Cardiac muscle cell (in vitro differentiated cells and primary cell): ENCODE measurements around the gene CLDN25. TPM values are rescaled to one million over a fixed set of nuclear protein-coding genes. Genes with fewer than 3 reads are reported as not detected.

Experiments
- polyA plus RNA-seq: library from polyadenylated mRNA; unstranded; fragments of >200 nt; fragmentation: Nextera tagmentation; extraction: Ambion mirVana; gene quantifications from 2 replicates; pipeline ENCODE4 v1.2.1, GENCODE V29; 2016
- total RNA-seq: library from RNA; depleted of rRNA; stranded (reverse); fragments of >200 nt; gene quantifications from 2 replicates; pipeline ENCODE4 v1.2.3, GENCODE V29; 2016

Gene CLDN25
- total and polyA plus RNA-seq, 2 experiments from 2014 or later: not detected

Other genes with a start within 250 kb of the CLDN25 start
- gene TMPRSS5, start 73.5 kb upstream of the CLDN25 start, total RNA-seq: 0.21 and 0.74 TPM in 2 replicates
- 0.96 TPM in 1 of 2 replicates, not detected in the other for gene TMPRSS5, start 73.5 kb upstream of the CLDN25 start, polyA plus RNA-seq
- gene ZW10, start 6.1 kb upstream of the CLDN25 start, total RNA-seq: 9.3 and 10.2 TPM in 2 replicates
- 13.4 and 14.7 TPM in 2 replicates for gene ZW10, start 6.1 kb upstream of the CLDN25 start, polyA plus RNA-seq
- gene USP28, start 95.8 kb downstream of the CLDN25 start, total RNA-seq: 95.9 and 148 TPM in 2 replicates
- 99.2 and 105 TPM in 2 replicates for gene USP28, start 95.8 kb downstream of the CLDN25 start, polyA plus RNA-seq
- gene HTR3B, start 125.0 kb downstream of the CLDN25 start, total RNA-seq: not detected in 2 replicates
- gene HTR3B, start 125.0 kb downstream of the CLDN25 start, polyA plus RNA-seq: not detected in 2 replicates
- 0.24 TPM in 1 of 2 replicates, not detected in the other for gene HTR3A, start 195.3 kb downstream of the CLDN25 start, total RNA-seq
- not detected in 2 replicates for gene HTR3A, start 195.3 kb downstream of the CLDN25 start, polyA plus RNA-seq